HG03457 (cell line): ENCODE data around the gene STON2.
"Not testable (repeated sequence)": the region's sequence is repeated elsewhere in the genome, so short reads cannot be mapped to it uniquely, and the experiment has no call there.

Experiments
- ATAC-seq: cut with Tn5 transposase; IDR thresholded peaks from one replicate; pipeline ENCODE4 v1.9.1; 2021; ENCODE audit warnings: moderate number of reproducible peaks; ENCODE audit not compliant: unreplicated experiment

STON2 gene, protein sequence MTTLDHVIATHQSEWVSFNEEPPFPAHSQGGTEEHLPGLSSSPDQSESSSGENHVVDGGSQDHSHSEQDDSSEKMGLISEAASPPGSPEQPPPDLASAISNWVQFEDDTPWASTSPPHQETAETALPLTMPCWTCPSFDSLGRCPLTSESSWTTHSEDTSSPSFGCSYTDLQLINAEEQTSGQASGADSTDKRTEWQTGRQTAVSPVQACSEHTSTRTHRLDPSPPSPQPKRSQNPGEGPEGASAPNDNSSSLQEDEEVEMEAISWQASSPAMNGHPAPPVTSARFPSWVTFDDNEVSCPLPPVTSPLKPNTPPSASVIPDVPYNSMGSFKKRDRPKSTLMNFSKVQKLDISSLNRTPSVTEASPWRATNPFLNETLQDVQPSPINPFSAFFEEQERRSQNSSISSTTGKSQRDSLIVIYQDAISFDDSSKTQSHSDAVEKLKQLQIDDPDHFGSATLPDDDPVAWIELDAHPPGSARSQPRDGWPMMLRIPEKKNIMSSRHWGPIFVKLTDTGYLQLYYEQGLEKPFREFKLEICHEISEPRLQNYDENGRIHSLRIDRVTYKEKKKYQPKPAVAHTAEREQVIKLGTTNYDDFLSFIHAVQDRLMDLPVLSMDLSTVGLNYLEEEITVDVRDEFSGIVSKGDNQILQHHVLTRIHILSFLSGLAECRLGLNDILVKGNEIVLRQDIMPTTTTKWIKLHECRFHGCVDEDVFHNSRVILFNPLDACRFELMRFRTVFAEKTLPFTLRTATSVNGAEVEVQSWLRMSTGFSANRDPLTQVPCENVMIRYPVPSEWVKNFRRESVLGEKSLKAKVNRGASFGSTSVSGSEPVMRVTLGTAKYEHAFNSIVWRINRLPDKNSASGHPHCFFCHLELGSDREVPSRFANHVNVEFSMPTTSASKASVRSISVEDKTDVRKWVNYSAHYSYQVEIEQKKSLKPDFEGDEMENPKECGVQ

DNA sequence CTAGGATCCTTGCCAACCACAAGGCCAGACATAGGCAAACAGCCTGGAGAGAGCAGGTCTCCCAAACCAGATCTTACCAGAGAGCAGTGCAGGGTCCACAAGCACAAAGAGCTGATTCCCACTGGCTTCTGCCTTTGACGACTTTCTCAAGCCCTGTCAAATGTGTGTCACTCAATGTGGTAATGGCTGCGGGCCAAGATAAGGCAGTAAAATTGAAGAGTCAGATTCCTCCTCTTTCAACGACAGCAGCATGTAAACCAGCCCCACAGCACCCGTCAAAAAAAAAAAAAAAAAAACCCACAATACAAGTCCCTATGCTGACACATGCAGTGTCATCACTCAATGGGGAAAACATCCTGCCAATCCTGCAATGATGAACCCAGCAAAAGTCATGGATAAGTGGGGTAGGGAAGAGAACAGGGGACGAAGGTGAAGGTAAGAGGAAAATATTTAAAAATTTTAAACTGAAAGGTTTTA is at the start of gene STON2:
STON2 (minus strand) TSS at position 123 of the 477 bp plus-strand sequence. CDS start 1,942 bp downstream, outside the sequence.
- no peak for ATAC-seq

DNA sequence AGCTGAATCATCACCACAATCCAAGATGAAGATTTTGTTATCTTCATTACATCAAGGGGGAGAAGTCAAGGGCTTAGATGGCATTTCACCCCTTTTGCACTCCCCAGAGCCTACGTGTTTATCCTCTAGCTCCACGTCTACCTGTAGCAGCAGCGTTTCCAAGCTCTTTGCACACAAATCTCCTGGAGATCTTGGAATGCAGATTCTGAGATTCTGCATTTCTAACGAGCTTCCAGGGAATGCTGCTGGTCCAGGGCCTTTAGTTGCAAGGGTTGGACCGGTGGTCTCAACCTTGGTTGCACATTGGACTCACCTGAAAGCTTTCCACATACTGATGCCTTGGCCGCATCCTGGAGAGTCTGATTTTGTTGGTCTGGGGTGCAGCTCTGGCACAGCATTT is 49.5 kb upstream of the STON2 start:
- ATAC-seq = no peak

DNA sequence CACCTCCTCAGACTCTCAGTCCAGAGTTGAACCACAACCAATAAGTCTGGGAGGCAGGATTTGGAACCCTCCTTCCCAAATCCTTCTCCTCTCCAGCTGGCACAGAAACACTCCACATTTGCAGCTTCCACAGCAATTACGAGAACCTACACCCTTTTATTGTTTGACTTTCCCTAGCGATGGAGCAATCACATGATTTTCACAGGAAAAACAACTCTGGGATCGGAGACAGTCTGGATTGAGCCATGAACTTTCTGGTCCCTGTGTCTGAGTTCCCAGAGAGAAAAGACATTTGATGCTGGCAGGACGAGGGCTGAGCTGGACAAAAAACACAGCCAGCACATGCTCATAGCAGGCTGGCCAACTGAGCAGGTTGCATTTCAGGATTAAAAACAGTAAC is 49.0 kb upstream of the STON2 start:
- ATAC-seq = no peak

DNA sequence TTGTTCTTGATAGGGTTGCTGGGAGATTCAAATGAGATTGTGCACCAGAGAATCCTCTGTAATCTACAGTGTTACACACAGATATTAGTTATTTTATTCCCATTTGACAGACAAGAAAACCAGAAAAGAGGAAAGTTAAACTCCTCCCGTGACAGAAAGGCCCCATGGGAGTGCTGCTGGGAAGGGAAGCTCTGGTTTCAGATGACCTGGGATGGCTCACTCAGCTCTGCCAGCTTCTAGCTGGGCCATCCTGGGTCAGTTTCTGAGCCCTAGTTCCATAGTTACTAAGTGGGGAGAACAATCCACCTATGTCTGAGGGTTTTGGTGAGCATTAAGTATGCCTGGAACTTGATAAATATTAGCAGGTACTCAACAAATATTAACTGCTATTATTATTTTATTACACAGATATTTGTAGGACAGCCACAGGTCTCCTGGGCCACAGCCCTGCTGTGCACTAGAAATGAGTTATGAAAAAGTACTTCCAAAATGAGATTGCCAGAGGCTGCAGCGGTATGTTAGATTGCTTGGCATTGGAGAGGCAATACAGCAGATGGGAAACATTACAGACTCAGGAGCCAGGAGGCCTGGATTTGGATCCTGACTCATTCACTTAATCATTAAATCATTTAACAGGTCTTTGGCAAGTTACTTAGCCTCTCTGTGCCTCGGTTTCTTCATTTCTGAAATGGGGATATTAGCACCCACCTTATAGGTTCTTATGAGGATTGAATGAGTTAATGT is 47.1 kb upstream of the STON2 start:
- no peak for ATAC-seq

DNA sequence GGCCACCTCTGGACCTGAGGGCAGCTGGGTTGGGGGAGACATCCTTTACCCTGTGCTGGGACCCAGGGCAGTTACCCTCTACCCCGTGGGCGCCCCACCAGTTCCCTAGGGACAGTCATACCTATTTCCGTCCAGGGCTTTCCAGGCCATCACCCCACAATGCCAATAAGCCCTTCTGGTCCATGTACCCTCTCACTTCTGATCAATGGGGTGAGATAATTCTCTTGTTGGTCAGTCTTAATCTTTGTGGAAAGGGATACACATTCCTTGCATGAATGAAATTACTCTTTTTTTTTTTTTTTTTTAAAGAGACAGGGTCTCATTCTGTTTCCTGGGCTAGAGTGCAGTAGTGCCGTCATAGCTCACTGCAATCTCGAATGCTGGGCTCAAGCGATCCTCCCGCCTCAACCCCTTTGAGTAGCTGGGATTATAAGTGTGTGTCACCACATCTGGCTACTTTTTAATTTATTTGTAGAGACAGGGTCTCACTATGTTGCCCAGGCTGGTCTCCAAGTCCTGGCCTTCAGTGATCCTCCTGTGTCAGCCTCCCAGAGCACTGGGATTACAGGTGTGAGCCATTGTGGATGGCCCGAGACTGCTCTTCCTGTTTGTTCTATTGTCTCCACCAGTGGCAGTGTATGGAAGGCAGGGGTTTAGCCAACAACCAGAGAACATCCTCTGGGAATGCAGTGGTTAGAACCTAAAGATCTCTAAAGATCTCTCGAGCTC is 46.3 kb upstream of the STON2 start:
- no peak for ATAC-seq

DNA sequence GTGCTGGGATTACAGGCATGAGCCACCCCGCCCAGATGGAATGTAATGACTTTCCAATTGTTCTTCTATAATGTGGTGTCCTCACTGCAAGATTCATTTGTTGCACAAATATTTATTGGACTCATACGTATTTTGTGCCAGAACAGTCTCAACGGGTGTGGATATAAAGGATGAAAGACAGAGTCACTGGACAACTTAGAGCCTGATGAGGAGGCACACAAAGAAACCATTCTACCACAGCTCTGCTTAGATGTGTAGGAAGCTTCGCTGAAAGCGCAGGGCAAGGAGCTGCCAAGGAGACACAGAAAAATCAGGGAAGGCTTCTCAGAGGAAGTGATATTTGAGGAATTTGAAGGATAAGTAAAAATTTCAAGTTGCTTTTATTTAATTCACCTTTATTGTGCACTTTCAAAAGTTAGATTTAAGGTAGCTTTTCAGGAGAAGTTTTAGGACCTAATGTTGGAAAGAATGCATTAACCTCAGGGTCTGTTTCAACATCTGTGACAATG is 41.6 kb upstream of the STON2 start:
- no peak for ATAC-seq

DNA sequence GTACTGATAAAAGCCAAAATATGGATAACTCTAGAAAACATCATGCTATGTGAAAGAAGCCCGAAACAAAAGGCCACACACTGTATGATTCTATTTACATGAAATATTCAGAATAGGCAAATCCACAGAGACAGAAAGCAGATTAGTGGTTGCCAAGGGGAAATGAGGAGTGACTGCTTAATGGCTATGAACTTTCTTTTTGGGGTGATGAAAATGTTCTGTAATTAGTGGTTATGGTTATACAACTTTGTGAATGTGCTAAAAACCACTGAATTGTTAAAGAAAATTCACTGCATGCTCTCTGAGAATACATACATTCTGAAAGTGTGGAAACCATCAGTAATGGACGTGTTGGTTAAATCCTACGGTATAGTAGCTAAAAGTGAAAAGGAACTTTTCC is 39.9 kb upstream of the STON2 start:
- ATAC-seq = no peak

DNA sequence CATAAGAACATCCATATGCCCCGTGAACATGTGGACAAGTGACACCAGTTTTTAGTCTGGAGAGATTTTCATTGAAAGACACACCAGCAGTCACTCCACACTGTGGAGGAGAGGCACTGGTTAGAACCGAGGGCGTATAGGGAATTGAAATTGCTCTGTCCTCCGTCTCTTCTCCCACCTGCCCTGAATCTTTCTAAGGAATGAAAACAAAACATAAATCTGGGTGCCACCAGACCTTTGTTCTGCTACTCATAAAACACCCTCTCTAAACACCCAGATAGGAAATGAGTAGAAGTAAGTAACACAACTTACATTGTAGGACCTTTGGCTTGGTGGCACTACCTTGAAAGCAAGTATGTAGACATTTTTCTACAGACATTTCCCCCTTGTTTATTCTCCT is 37.1 kb upstream of the STON2 start:
- no peak for ATAC-seq

DNA sequence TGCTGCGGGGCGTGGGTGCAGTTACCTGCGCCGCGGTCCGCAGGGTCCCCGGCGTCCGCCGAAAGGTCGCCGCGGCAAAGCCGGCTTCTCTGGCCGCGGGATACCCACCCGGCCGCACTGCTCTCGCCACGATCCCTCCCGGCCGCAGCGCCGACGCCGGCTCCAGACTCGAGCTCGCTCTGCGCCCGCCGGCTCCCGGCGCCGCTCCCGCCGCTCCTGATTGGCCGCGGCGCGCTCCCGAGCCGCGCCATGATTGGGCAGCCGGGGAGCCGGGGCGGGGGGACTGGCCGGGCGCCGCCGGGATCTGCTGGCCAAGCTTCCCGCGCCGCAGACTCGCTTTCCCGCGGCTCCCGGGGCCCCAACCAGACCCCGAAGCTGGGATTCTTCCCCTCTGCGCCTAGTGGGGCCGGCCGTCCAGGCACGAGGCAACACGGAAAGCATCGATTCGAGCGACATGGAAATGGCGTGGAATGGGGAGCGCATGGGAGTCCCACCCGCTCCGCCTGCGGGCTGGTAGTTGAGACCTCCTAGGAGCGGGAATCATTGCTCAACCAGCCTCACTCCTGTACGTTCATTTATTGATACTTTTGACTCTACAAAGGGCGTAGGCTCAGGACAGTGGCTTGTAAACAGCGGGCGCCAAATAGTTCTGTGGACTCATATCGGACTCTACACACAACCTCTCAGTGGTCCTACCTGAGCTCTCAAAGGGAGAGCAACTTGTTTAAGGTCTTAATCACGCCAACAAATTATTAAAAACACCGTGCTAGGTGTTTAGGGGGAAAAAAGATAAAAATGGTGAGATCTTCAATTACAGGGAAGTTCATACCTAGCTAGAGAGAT is 36.4 kb upstream of the STON2 start:
- ATAC-seq = peak; percentile 89

DNA sequence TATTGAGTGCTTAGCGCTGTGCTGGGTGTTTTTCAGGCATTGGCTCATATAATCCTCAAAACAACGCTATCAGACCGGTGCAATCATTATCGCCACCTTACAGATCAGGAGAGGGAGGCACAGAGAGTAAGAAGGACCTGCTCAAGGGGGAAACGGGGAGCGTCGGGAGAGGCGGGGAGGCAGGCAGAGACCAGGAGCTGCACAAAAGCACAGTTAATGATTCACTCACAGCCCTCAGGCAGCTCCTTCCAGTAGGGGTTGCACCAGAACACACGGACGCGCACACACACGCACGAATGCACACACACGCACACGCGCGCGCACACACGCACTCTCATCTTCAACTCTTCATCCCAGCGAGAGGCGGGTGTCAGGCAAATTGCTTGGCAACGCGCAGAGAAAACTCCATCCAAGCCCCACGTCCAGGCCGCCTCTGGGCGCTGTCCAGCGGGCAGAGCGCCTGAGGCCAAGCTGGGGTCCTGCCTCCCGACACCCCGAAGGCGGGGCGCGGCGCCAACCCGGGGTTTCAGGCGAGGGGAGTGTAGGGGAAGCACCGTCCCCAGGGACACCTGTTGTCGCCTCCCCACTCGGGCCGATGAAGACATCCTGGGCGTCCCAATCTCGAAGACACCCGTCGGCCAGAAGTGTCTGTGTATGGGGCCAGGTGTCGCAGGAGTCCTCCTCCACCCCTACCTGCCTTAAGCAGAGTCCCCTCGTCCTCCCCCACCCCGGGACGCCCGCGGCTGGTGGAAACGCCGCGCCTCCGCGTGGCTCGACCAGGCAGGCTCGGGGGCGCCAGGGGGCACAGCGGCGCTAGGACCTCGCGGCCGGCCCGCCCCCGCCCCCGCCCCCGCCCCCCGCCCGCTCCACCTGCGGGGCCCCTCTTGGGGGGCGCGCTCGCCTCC is 35.5 kb upstream of the STON2 start:
- peak; percentile 33 for ATAC-seq

DNA sequence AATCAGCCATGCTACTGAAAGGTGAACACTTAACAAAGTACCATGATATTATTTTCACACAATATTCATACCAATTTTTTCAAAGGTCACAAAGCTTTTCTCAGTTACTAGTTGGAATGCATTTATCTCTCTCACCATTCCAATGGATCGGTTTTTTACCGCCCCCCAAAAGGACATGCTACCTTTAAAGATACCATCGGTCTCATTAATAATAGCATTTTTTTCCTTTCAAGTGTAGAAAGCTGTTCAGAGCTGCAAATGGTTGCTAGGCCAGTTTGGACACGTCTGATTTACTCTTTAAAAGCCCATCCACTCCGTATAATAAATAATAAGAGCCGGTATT is 34.9 kb upstream of the STON2 start:
- ATAC-seq = no peak

DNA sequence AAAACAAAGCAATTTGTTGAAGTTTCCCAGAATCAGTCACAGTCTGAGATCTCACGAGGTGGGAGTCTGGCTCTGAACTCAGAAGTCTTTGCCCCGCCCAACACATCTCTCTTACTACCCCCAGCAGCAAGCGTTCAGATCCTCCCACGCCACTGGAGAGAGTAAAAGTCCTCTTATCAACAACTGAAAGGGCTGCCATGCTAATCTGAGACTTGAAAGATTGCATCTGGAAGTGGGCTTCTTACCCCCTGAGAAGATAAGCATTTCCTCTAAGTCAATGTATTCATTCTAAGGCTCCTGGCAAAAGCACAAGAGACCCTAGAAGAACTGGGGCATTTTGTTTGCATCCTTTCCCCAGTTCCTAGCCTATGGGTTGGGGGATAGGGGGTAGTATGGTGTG is 34.1 kb upstream of the STON2 start:
- ATAC-seq = no peak

DNA sequence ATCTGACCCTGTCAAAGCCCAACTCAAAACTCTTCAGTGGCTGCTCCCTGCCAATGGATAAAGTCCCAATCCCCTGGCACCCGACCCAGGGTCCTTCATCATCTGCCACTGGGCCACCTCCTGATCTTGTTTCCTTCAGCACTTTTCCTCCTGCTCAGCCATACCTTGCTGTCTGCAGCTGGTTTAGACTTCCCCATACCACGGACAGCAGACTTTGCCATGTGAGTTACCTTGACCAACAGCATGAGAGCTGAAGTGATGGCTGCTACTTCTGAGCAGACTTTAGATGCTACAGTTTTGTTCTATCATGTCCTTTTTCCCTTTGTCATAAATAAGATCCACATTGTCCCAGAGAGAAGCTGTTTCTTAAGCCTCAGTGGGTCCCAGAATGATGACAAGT is 33.3 kb upstream of the STON2 start:
- ATAC-seq = no peak

DNA sequence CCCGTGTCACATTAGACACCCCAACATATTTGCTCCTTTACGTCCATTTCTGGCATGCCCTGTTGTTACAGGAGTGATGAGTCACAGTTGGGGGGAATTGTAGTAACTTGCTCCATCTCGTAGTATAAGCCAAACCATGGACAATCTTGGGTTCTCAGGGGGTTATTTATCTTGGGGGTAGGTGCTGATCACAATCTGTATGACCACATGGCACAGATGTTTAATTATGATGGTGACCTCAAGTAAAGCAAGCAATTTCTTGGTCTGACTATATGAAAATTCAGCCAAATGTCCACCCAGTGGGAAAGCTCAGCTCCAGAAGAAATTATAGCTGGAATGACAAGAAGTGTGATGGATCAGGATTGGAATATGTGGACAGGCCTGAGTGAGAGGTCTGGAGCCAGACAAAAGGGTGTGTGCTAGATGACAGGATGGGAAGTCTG is 32.1 kb upstream of the STON2 start:
- ATAC-seq = no peak

DNA sequence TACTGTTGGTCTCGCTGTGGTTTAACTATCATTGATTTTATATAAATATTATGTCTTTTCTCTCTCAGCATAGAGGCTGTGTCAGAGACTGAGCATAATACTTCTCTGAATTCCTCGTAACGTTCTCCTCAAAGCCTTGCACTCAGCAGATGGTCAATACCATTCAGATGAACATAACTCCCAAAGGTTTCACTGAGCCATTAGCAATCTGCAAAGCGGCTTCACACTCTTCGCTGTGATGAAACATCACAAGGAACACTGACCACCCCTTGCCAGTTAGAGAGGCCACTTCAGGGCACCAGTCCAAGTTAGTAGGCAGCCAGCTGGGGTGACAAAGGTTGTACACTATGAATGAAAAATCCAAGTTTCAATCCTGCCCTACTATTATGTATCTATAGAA is 30.1 kb upstream of the STON2 start:
- no peak for ATAC-seq

DNA sequence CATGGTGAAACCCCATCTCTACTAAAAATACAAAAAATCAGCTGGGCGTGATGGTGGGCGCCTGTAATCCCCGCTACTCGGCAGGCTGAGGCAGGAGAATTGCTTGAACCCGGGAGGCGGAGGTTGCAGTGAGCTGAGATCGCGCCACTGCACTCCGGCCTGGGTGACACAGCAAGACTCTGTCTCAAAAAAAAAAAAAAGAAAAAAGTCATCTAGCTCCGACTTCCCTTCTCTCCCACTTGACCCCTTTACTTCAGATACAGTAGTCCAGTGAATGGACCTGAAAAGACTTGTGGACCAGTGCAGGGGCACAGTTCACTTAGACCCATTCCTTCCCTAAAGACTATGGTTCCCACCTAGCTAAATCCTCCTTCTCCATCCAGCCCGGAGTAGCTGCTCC is 29.6 kb upstream of the STON2 start:
- not testable (repeated sequence) for ATAC-seq

DNA sequence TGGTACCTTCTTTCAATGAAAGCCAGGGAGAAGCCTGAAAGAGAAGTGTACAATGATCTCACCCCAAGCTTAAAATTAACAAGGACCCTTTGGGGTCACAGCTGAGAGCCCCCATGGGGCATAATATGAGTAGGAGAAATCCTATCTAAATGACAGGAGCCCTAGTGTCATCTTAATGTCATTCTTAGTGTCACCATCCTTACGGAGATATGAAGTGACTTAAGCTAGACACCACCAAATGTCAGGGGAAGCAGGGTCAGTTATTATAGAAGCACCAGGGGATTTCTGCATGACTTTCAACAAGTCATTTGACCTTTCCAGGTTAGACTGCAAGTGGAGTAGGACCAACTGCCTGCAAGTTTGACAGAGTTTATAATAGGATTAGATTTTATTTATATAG is 28.9 kb upstream of the STON2 start:
- ATAC-seq = no peak

DNA sequence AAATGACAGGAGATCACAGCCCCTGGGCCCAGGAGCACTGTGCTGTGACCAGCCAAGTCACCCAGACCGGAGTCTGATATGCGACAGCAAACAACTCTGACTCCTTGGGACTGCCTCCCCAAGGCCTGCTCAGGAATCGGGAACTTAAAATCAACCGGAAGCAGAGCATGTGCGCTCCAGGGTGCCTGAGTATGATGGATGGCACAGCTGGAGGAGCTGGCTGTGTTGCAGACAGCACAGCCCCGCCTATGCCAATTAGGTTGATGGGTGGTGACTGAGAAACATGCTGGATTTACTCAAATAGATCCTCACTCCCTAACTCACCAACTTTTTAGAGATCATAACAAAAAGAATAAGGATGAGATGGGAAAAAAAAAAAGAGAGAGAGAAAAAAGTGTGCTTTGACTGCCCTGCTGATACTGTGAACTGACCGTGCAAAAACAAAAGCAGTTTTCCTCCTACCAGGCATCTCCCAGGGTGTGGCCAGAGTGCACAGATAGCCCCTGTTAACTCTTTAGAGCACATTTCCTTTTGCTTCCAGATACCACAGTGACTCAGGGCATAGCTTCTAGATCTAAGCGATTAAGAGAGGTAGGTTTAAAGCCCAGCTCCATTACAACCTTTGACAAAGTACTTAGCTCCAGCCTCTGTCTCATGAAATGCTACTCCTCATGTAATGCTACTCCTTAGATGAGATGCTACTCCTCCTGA is 27.4 kb upstream of the STON2 start:
- ATAC-seq = no peak
